ENCODE data around the gene MRPL1.
A peak's percentile ranks its signal among the peaks of the same experiment; 100 is the strongest.

Gene MRPL1

DNA sequence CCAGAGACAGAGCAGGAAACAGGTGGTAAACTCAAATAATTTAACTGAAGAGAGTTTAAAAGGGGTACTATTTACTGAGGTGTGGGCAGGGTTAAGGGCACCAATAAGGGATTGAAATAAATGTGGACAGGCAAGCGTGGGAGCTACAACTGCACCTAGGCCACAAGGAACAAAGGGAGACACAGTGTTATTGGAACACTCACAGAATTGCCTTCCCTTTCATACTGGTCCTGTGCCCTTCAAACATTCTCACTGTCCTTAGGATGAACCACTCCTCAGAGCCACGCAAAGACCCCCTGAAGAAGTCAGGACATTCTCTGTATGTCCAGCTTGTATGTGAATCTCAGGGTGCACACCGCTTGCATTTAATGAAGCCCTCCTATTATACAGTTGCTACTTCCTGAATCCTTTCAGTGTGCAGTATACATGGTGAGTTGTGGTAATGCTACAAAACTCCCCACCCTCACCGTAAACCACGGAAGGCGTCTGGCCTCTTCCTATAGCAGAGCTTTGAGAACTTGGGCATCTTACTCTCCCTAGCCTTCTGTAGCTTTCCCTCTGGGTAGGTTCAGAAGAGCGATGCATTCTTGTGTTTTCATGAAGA, 9.6 kb upstream of the MRPL1 start:
- peak; percentile 85 for DNase-seq

DNA sequence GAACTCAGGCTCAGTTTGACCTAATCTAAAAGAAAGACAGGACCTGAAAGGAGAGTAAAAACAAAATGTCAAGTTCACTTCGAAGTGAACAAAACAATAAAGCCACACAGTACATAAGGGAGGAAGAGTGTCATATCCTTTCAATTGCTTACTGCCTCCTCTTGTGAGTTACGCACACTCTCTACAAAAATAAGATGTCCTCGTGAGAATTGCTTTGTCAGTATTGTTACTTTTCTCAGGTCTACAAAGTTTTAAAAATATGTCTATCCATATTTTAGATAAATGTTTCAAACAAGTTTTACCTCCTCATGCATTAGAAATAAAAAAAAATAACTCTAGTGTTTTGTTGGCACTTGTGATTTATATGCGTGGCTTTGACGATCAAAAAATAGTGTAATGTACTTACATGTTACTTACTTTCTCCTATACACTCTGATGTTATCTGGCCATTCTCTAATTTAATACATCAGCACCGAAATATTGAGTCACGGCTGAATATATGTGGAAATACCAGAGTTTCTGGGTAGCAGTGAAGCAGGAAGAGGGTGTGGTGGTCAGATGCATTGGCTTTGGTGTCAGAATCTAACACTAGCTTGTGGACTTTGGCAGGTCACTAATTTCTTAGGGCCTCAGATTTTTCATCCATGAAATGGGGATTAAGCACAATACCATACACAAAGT, 8.1 kb upstream of the MRPL1 start:
- DNase-seq = peak; percentile 74

DNA sequence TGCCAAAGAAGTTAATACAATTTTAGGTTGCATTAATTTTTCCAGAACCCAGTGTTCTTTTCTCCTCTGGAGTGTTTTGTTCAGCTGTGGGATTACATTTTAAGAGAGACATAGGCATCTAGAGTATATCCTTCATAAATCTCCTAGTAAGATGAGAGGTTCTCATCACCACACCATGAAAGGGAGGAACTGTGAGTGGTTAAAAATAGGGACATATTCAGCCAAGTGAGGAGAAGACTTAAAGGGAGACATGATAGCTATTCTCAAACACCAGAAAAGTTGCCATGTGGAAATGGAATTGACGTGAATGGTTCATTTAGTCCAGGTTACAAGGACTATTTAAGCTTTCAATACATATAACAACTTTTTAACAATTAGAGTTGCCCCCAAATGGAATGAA, 6.5 kb upstream of the MRPL1 start:
- DNase-seq = no peak

DNA sequence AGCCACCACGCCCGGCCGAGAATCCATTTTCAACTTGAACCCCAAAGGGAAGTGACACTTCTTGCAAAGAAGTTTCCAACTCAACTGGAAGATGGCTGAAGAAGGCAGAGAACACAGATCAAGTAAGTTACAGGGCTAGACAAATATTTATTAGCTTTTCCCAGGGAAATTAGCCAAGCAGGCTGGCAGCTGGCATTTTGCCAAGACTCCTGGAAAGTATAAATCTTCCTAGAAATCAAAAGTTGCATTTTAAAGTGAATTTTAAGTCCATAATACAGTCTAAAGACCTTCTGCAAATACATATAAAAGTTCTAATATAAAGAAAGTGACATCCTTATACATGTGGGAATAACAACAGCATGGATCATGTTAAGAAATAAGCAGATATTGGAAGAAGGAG, 3.4 kb upstream of the MRPL1 start:
- no peak for DNase-seq

- no peak for DNase-seq
These were observed 1.1 kb upstream of the MRPL1 start for GRCh38 chr4:77861495-77861894.

DNA sequence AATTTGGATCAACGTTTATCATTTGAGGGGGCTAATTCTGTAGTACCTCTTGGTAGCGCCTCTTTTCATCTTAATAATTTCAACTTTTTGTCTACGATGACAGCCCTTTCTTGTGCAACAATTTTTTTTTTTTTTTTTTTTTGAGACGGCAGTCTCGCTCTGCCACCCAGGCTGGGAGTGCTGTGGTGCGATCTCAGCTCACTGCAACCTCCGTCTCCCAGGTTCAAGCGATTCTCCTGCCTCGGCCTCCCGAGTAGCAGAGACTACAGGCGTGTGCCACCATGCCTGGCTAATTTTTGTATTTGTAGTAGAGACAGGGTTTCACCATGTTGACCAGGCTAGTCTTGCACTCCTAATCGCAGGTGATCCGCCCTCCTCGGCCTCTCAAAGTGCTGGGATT, 711 bp downstream of the MRPL1 start:
- peak; percentile 33 for DNase-seq

DNA sequence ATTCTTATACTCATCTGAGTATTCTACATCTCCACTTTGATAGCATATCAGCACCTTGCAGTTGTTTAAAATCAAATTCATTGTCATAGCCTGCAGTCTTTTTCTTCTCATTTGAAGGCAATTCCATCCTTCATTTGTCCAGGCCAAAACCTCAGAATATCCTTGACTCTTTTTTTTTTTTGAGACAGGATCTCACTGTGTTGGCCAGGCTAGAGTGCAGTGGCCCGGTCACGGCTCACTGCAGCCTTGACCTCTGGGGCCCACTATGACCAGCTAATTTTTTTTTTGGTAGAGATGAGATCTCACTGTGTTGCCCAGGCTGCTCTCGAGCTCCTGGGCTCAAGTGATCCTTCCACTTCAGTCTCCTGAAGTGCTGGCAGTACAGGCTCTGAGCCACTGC, 2.6 kb downstream of the MRPL1 start:
- DNase-seq = no peak

GRCh38 chr4:77872723-77873445, 10.3 kb downstream of the MRPL1 start:
- no peak for DNase-seq

DNA sequence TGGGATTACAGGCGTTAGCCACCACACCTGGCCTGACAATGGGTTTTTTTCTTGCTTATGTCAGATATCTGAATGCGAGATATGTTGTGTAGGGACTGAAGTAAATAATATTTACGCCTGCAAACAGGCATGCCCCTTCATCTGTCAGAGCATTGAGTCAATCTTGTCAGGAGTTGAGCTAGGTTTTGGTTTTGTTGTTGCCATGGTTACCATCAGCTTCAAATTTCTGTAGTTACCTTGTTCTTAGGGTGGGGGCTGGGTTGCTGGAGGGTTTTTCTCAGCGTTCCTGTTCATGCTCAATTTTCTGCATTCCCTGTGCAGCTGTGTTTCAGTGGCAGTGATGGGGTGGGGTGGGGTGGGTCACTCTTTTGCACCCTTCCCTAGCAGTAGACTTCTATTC, 14.5 kb downstream of the MRPL1 start:
- DNase-seq = no peak

DNA sequence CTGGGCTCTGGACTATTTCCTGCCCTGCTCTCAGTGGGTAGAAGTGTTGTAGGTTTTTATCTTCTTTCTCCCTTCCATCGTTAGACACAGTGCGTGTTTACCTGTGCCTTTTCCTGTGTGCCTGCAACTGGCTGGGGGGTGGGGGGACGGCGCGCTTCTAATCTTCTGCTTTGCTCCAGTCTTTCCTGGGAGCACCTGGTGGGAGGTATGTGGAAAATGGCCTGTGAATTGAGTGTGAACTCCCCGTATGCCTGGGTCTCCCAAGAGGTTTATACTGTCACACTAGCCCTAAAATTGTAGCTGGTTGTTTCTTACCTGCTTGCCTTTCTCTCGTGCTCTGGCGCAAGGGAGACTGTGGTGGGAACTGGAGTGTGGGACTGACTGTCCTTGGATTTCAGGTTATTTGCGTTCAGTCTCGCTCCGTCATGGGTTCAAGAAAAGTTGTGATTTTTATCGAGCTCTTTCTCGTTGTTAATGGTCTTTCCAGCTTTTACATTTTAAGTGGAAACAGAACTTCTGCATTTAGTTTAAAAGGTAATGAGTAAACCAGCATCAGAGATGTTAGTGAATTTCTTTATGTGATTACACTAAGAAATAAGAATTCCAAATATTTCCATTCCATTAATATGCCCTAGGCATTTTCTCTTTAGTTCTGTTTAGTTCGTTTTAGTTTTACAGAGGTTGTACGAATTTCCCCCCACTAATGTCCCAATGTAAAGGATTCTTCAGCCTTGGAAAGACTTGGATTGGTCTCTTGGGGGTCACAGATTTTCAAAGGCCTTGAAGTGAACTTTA, 15.3 kb downstream of the MRPL1 start:
- DNase-seq = no peak

DNA sequence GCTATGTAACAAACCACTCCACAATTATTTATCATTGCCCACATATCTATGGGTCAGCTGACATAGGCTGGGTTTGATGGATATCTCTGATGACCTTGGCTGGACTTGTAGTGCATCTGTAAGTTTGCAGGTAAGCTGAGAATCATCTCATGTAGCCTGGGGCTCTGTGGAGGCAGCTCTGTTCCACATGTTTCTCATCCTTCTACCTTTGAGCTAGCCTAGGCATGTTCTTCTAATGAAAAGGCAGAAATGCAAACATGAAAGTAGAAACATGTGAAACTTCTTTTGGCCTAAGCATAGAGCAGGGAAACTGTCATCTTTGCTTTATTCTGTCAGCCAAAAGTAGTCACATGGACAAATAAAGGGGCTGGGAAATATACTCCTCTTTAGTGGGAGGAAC, 18.2 kb downstream of the MRPL1 start:
- DNase-seq = no peak

- DNase-seq = no peak
These were observed 19.0 kb downstream of the MRPL1 start for GRCh38 chr4:77881460-77882295.

- DNase-seq = no peak
These were observed 30.8 kb downstream of the MRPL1 start for GRCh38 chr4:77893451-77893850.

DNA sequence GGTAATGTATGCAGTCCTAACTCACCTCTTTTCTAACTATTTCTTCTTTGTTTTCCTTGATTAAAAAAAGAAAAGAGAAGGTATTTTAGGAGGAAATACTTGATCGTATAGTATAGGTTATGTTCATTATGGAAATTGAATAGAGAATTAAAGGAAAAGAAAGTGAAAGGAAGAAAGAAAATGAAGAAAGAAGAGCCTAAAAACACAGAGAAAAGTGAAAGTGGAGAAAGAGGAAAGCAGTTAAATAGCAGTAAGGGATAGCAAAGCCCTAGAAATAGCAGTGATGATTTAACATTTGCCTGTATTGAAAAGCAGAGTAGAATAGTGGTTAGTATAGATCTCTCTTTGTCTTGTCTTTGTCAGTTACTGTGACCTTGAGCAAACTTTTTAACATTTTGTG, 37.0 kb downstream of the MRPL1 start:
- DNase-seq = no peak

DNA sequence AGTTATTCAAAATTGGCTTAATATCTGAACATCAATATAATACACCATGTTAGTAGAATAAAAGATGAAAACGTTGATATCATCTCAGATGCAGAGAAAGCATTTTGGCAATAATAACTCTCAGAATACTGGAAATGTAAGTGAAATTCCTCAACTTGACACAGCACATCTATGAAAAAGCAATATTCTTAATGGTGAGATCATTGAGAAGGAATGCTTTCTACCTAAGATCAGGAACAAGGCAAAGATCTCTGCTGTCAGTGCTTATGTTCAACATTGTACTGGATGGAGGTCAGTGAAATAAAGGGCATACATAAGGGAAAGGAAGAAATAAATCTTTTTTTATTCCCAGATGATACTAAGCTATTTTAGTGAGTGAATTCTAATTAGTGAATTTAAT, 40.6 kb downstream of the MRPL1 start:
- DNase-seq = no peak

DNA sequence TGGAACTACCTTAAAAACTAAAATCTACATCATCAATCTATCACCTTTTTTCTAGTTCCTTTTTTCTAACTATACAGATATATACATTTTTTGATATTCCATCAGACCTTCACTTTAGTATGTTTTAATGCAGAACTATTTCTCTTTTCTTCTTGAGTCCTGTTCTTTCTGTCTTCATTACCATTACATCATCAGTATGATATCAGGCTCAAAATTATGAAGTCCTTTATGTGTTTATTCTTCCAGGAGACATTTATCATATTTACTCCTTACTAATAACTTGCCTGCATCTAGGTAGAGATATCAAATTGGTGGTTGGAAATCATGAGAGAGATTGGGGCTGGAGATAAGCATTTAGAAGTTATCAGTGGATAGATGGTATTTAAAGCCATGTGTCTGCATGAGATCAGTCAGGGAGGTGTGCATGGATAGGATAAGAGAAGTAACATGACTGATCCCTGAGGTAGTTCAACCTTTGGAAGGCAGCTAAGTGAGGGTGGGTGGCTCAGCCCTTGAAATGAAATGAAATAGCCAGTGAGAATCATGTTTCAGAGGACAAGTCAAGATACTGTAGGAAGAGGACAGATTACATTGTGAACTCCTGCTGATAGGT, 43.1 kb downstream of the MRPL1 start:
- DNase-seq = no peak

- DNase-seq = no peak
These were observed 48.0 kb downstream of the MRPL1 start for GRCh38 chr4:77910676-77911075.

GRCh38 chr4:77911091-77911490, 48.5 kb downstream of the MRPL1 start:
- DNase-seq = no peak

- DNase-seq = no peak
These were observed 49.3 kb downstream of the MRPL1 start for GRCh38 chr4:77911842-77912450.

DNA sequence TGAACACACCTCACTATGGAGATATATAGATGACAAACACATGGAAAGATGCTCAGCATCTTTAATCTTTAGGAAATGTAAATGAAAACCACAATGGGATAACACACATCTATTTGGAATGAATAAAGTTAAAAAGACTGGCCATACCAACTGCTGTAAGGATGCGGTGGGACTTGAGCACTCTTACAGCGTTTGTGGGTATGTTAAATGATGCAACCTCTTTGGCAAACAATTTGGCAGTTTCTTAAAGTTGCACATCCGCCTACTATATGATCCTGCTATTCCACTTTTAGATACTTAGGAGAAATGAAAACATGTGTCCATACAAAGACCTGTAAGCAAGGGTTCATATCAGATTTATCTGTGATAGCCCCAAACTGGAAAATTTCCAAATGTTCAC, 50.7 kb downstream of the MRPL1 start:
- DNase-seq = no peak

DNA sequence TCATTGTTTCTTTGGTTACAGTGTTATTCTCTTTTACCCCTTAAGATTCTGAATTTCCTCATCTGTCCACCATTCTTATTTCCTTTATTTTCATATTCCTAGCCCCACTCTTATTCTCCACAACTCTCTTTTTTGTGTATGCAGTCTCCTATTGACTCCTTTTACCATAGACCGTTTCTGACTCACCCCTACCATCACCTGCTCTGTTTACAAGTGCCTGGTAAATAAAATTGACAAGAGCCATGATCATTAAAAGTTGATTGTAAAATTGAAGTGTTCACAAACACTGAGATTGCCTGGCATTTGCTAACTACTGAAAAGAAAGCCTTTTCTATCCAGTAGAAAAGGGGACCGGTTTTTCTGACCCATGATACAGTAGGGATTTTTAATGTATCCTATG, 54.4 kb downstream of the MRPL1 start:
- no peak for DNase-seq

DNA sequence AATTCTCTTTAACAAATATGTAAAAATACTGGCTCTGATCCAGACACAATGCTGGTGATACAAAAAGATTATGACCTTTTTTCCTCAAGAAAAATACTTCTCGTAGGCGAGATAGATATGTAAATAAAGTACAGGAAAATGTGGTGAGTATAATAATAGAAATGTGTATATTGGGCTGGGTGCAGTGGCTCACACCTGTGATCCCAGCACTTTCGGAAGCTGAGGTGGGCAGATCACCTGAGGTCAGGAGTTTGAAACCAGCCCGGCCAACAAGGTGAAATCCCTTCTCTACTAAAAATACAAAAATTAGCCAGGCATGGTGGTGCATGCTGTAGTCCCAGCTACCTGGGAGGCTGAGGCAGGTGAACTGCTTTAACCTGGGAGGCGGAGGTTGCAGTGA, 55.0 kb downstream of the MRPL1 start:
- no peak for DNase-seq

Data from CD4-positive, alpha-beta T cell treated with Interleukin-10 for 1 hour (primary cell).